HepG2 (cell line): ENCODE data around the gene ADAM15. TPM values are rescaled to one million over a fixed set of nuclear protein-coding genes. Genes with fewer than 3 reads are reported as not detected.

ENCODE experiments used
- EZH2 ChIP-seq: conservative IDR thresholded peaks from 2 replicates; pipeline ENCODE4 v1.6.1; 2012; ENCODE audit warnings: mild to moderate bottlenecking, low read depth, low read length, moderate library complexity
- MEF2D ChIP-seq: sonication (generic); formaldehyde crosslinking; IDR thresholded peaks from 2 replicates; pipeline ENCODE4 v1.5.1; 2020; ENCODE audit warnings: mild to moderate bottlenecking, missing genetic modification reagents
- PLSCR1 ChIP-seq: sonication (generic); formaldehyde crosslinking; IDR thresholded peaks from 2 replicates; pipeline ENCODE4 v1.5.0; 2020; ENCODE audit warnings: missing genetic modification reagents, mild to moderate bottlenecking, borderline replicate concordance
- TBL1XR1 ChIP-seq: fragments of 150-350 bp; IDR thresholded peaks from 2 replicates; pipeline ENCODE4 v1.6.1; 2014; ENCODE audit warnings: borderline replicate concordance, low read length; ENCODE audit not compliant: partially characterized antibody
- TP53 ChIP-seq: sonication (generic); formaldehyde crosslinking; conservative IDR thresholded peaks from 2 replicates; pipeline ENCODE4 v1.4.0; 2020; ENCODE audit warnings: missing genetic modification reagents
- XRCC5 ChIP-seq: fragments of 200-400 bp; formaldehyde crosslinking; optimal IDR thresholded peaks from 2 replicates; pipeline ENCODE3; 2017; ENCODE audit warnings: mild to moderate bottlenecking, low read length
- ZBED4 ChIP-seq: sonication (generic); formaldehyde crosslinking; IDR thresholded peaks from 2 replicates; pipeline ENCODE4 v1.4.0; 2020; ENCODE audit warnings: missing genetic modification reagents, borderline replicate concordance
- ZNF460 ChIP-seq: sonication (generic); formaldehyde crosslinking; IDR thresholded peaks from 2 replicates; pipeline ENCODE4 v1.5.1; 2020; ENCODE audit warnings: missing genetic modification reagents, mild to moderate bottlenecking, borderline replicate concordance
- ZNF562 ChIP-seq: sonication (generic); formaldehyde crosslinking; IDR thresholded peaks from 2 replicates; pipeline ENCODE4 v1.8.0; 2022; ENCODE audit warnings: missing genetic modification reagents, borderline replicate concordance
- ZNF749 ChIP-seq: sonication (generic); formaldehyde crosslinking; IDR thresholded peaks from 2 replicates; pipeline ENCODE4 v1.8.0; 2022; ENCODE audit warnings: mild to moderate bottlenecking, missing genetic modification reagents, moderate library complexity, borderline replicate concordance
- ZNF782 ChIP-seq: sonication (generic); formaldehyde crosslinking; IDR thresholded peaks from 2 replicates; pipeline ENCODE4 v1.4.0; 2020; ENCODE audit warnings: missing genetic modification reagents, mild to moderate bottlenecking, borderline replicate concordance
- ZSCAN5A ChIP-seq: sonication (generic); formaldehyde crosslinking; IDR thresholded peaks from 2 replicates; pipeline ENCODE4 v1.8.0; 2022; ENCODE audit warnings: mild to moderate bottlenecking, missing genetic modification reagents, borderline replicate concordance
- polyA plus RNA-seq, 8 experiments: library from polyadenylated mRNA; depleted of rRNA in 3 of 8; stranded (reverse) in 7 of 8; unstranded in 1 of 8; fragments of >200 nt; fragmentation: Illumina TruSeq in 4 of 8; extraction: Trizol in 4 of 8; gene quantifications; 2 replicates each; pipeline versions ENCODE4 v1.2.1 to v1.2.3, GENCODE V29; 2011 to 2016; ENCODE audit warnings: low read depth in 4 of 8, missing spikeins in 1 of 8, mixed read lengths in 1 of 8; ENCODE audit not compliant: insufficient read depth in 1 of 8
- total RNA-seq, 5 experiments: library from RNA; depleted of rRNA; stranded (reverse); fragments of >200 nt; fragmentation: Illumina TruSeq; extraction: Trizol; gene quantifications; 2 replicates each; pipeline ENCODE4 v1.2.3, GENCODE V29; 2016; ENCODE audit warnings: low read depth in 1 of 5

Gene ADAM15
- total and polyA plus RNA-seq, 2 of the 13 experiments (the other 11 are each of a cell fraction or from before 2014, with no cell fraction given), result 17.9 to 25.6 TPM

DNA sequence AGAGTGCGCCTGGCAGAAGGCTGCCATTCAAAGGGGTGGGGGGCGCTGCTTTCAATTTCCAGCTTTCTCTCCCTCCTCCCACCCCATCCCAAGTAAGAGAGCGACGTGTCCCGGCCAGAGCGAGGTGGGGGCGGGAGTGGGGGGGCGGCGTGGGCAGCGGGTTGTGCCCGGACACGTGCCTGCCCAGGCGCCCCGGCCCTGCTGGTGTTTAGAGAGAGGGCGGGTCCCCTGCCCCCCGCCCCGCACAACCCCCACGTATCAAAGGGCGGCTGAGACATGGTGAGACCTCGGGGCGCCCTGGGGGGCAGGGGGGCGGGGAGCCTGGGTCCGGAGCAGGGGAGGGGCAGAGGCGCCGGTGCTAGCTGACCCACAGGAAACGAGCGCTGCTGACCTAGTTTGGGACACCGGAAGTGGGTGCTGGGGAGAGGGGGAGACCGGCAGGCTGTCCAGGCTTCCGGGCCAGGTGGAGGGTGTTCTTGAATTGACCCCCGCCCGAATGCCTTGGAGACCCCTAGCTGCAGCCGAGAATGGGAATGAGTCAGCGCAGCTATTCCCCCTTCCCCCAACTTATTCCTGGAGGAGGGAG lies 47.3 kb upstream of the ADAM15 start (continued):
- no peak for TF ChIP-seq TBL1XR1
- TF ChIP-seq MEF2D (CRISPR knock-in tag), result 0 out of 2 replicates have a peak, but pooled peaks have one; percentile 34
- no peak for TF ChIP-seq ZNF460 (CRISPR knock-in tag)
- no peak for TF ChIP-seq ZSCAN5A (CRISPR knock-in tag)
- no peak for TF ChIP-seq ZNF782 (CRISPR knock-in tag)
- no peak for TF ChIP-seq ZNF749
- no peak for TF ChIP-seq PLSCR1
- TF ChIP-seq ZNF562 (CRISPR knock-in tag), result no peak
- no peak for TF ChIP-seq XRCC5
- 0 out of 2 replicates have a peak, but pooled peaks have one; percentile 22 for TF ChIP-seq ZBED4 (CRISPR knock-in tag)
- TF ChIP-seq TP53, result no peak
- TF ChIP-seq EZH2, result no peak
